Left colon (tissue), 2 donors: ENCODE measurements around the gene FAM216B. TPM values are rescaled to one million over a fixed set of nuclear protein-coding genes. Genes with fewer than 3 reads are reported as not detected.
"Not testable (repeated sequence)": the region's sequence is repeated elsewhere in the genome, so short reads cannot be mapped to it uniquely, and the experiment has no call there.

ENCODE experiments used
- ATAC-seq: fragments of 200-7000 bp; cut with Tn5 transposase; one replicate; pipeline ENCODE4 v1.9.1; 2020; ENCODE audit warnings: mild to moderate bottlenecking, moderate library complexity
- DNase-seq, 2 donors: peaks; one replicate each; pipeline ENCODE4 v3.0.0-alpha.2; 2020
- intact Hi-C, 2 donors: fragments of 100-400 bp; cut with DNase I in 1 of 2; cut with micrococcal nuclease in 1 of 2; formaldehyde crosslinking; loops; one replicate each; pipeline versions ENCODE4 v1.11.2 to v1.14.0; 2022; cut with DNase I, micrococcal nuclease
- total RNA-seq, 2 donors: library from RNA; stranded (reverse); fragmentation: NEBNext Ultra II Directional; extraction: Animal tissue kit (Norgen Biotek cat#: 25700); gene quantifications; one replicate each; pipeline ENCODE4 v1.2.1, GENCODE V29; 2021
- donor health status: DM: no; HTN: no; CAD: no.
- donor health status: DM: yes; HTN: yes; CAD: no.

Gene FAM216B
- total RNA-seq, 2 donors from 2014 or later, result not detected

DNA sequence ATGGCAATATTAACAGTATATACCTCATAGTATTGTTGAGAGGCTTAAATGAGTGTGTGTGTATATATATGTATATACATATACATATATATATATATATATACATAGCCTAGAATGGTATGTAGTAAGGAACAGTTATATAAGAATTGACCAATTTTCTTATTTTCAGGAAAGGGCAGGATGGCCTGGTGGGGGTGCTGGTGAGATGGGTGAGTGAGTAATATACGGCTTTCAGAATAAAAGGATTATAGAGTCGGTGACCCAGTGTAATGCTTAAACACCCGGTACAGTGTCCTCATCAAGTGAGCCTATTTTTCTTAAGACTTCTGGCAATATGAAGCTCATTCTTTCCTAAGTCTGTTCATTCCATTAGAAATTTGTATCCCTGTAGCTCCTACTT lies 11.7 kb upstream of the FAM216B start:
- ATAC-seq, result no peak
- intact Hi-C loops, result no loop called here
- DNase-seq, result no peak

- ATAC-seq, intact Hi-C loops: not testable (repeated sequence)
- DNase-seq, result peak in 1 of 2 donors; percentile 6
Measured at GRCh38 chr13:42776558-42776957, 4.8 kb upstream of the FAM216B start.

- intact Hi-C loops, result no loop called here
- no peak for DNase-seq
- no peak for ATAC-seq
Measured at GRCh38 chr13:42777467-42777866, 3.9 kb upstream of the FAM216B start.

DNA sequence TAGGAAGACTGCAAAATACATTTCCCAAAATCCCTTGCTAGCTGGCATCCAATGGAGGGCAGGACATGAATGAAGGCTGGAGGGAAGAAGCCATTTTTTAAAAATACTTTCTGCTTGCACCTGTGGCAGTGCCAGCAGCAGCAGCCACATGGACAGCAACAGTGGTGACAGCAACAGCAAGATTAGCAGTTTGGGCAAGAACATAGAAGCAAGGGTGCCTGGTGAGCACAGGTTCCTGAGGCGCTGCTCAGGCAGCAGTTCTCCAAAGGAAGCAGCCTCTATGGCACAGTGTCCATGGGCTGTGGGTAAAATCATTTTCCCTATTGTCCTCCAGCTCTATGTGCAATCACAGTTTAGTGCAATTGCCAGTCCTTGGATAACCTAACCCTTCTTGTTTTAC lies 1.3 kb upstream of the FAM216B start:
- intact Hi-C loops, result no loop called here
- no peak for ATAC-seq
- no peak for DNase-seq

DNA sequence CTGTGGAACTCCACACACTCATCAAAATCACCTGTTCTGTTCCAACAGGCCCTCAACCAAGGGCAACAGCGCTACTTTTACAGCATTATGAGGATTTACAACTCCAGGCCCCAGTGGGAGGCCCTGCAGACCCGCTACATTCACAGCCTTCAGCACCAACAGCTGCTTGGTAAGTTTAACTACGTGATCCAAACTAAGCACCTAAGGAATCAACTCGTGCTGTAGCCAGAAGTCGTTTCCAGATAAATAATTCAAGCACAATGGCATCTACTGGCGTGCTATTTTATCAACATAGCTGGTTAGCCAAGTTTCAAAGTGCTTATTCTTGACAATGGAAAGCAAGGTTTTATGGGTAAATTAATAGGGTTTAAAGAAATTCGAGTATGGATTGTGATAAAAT lies 5.3 kb downstream of the FAM216B start:
- no peak for ATAC-seq
- intact Hi-C loops, result no loop called here
- no peak for DNase-seq

GRCh38 chr13:42788601-42789000 lies 7.2 kb downstream of the FAM216B start:
- DNase-seq (no peak), ATAC-seq (no peak)
- intact Hi-C loops, result no loop called here

- DNase-seq (no peak), ATAC-seq (no peak)
- intact Hi-C loops, result no loop called here
Measured at GRCh38 chr13:42792154-42792553, 10.8 kb downstream of the FAM216B start.

GRCh38 chr13:42794577-42795275 lies 13.3 kb downstream of the FAM216B start:
- DNase-seq (no peak), ATAC-seq (no peak)
- intact Hi-C loops, result no loop called here

GRCh38 chr13:42795666-42796065 lies 14.3 kb downstream of the FAM216B start:
- intact Hi-C loops, result no loop called here
- ATAC-seq (no peak), DNase-seq (no peak)

DNA sequence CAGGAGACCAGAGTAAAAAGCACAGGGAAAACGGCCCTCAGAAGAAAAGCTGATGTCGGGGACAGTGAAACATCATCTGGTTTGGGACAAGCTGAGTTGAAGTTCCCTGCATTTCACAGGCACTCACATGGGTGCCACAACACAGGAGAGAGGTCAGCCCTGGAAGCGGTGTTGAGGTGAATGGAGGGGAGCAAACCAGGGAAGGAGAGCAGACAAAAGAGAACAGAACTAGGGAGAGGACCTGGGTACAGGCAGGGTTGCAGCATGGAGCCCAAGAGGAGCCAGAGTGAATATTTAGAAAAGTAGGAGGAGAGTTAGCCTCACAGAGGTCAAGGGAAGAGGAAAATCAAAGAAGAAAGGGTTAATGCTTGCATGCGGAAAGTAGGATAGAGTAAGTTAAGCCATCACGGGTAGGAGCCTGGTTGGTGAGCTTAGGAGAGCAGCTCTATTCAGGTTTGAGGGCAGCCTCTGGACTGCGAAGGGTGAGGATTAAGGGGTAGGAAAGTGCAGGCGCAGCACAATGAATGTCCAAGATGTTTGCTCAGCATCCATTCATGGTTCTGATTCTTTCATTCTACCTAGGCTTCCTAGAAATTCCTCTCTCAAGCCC lies 15.5 kb downstream of the FAM216B start:
- ATAC-seq, result no peak
- intact Hi-C loops, result no loop called here

DNA sequence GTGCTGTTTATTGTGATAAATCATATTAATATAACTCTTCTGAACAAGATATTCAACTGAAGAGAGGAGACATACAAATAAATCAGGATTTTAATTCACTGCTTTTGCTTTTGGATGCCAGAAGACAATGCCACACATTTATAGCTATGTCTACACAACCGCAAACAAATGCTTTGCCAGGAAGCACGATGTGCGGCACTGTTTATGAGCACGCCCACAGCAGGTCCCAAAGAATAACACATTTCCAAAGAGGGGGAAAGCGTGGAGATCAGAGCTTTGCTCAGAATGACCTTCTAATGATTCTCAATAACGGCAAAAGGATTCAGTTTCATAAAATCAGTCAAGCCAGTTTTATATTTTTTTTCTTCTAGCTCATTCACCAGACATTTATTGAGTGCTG lies 16.7 kb downstream of the FAM216B start:
- ATAC-seq (no peak), DNase-seq (no peak)
- intact Hi-C loops, result no loop called here

More for the DNA sequence above, 15.5 kb downstream of the FAM216B start:
- DNase-seq, result no peak

GRCh38 chr13:42800109-42800643 lies 18.8 kb downstream of the FAM216B start:
- DNase-seq, result no peak
- no peak for ATAC-seq
- intact Hi-C loops, result no loop called here

DNA sequence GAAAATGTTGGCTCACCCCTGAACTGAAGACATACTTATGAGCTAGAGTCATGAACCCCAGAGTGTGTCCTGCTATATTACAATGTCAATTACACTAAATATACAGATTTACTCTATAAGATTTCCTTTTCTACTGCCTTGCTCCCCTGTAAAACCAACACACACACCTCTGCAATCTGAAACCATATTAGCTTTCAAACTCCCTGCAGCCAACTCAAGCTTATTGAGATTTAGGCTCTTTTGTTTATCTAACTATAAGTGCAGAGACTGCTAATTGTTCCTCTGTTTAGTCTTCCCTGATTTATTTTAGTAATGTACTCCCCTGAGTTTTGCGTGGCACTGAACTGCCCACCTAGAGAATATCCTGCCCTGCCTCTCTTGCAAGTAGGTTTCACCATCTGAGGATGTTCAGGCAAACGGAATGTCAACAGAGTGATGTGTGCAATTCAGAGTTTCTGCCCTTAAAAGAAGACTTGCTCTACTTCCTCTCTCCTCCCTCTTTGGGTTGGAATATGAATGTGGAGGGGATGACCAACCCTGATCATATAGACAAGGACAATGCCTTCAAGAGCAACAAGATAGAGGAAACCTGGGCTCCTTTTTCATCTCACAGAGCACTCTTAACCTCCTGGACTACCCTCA lies 22.3 kb downstream of the FAM216B start:
- intact Hi-C loops, result no loop called here
- no peak for DNase-seq
- no peak for ATAC-seq

DNA sequence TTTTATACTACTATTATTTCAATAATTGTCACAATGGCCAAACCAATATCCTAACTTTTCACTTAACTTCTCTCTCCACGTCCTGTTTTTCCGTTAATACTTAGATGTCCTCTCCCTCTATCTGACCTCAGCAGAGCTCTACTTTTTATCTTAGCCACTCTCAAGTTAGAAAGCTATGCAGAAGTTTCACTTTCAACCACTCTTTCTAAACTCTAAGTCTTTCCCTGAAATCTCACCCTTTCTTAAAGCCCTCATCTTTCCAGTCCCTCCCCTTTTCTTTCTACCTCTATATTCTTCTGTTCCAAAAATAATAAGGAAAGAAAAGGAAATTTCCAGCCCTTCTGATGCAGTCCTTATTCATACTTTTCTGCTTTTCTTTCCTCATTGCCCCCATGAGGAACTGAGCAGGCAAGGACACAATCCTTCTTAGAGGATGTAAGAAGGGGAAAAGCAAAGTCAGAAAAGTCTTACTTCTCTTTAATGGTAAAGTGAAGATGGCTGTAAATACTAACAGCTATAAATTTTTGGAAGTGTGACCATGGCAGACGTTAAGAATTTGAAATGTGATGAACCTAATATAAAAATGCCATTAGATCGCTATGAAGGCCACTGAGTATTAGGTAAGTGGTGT lies 23.0 kb downstream of the FAM216B start:
- ATAC-seq (no peak), DNase-seq (no peak)
- intact Hi-C loops, result no loop called here

DNA sequence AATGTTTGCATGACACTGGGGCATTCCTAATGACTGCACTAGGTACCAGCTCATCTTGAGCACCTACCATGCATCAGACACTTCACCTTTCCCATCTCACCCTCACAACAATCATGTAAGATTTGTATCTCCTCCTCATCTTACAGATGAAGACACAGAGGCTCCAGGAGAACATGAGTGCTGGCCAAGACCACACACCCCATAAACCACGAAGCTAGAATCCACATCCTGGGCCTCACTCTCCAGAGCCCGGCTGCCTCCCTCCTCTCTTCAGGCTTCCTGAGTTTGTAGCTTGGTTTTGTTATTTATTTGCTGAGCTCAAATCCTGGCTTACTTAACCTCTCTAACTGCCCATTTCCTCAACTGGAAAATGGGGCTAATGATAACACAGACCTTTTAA lies 25.9 kb downstream of the FAM216B start:
- ATAC-seq (no peak), DNase-seq (no peak)
- intact Hi-C loops, result no loop called here

DNA sequence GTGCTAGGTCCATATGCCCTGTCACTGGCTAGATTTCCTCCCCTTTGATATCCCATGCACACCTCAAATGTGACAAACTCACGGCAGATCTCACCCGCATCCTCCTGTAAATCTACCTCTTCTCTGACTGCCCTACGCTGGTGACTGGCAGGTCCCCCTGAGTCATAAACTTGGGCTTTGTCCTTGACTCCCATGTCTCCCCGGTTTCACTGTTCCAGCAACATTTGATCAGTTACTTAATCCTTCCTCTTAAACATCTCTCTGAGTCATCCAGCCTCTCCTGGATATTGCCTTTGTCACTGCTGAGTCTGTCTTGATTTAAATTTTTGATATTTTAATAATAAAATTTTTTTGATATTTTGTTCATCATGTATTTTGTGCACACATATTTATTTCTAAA lies 26.5 kb downstream of the FAM216B start:
- intact Hi-C loops, result no loop called here
- DNase-seq, result no peak
- no peak for ATAC-seq

DNA sequence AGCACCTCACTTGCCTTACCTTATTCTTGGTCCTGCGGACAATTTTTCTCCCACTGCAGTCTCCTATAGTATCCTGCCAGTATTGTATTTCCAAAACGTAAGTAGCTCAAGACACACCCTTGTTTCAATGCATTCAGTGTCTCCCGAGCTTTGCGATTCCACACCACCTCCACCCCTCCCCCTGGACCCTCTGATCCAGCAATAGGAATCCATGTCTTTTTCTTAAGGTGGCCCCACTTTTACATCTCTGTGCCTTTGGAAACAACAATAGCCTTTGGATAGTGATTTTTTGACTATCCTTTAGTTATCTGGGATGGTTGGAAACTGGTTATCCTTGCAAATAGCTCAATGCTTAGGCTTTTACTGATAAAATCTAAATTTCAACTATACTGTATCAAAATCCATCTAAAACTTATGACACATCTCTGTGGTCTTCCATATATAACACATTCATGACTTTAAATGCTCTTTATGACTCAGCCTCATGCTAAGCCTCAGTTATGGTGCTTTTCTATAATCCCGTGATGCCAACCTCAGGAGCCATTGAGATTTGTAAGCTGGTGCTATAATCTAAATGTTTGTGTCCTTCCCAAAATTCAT lies 27.1 kb downstream of the FAM216B start:
- no peak for DNase-seq

DNA sequence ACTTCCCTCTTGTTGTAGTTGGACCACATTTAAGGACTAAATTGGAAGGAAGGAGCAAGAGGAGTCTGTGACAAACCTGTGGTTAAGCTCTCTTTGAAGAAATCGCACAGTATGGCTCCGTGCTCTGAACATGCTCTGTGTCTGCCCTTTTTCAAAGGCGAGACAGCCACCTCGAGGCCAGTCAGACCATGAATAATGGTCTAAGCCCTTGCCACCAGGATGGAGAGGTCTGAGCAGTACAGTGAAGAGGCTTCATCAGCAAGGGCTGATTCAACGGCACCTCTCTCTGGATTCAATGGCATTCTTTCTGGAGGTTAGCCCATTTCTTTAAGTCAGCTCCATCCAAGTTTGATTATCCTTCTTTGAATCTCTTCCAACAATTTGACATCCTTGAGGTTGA lies 30.9 kb downstream of the FAM216B start:
- intact Hi-C loops, result no loop called here
- DNase-seq (no peak), ATAC-seq (no peak)

More for the DNA sequence above, 27.1 kb downstream of the FAM216B start:
- no peak for ATAC-seq
- intact Hi-C loops, result no loop called here

GRCh38 chr13:42814868-42815267 lies 33.5 kb downstream of the FAM216B start:
- DNase-seq (no peak), ATAC-seq (no peak)
- intact Hi-C loops, result no loop called here
